Measurements from ENCODE around the gene MTA3.
"Not testable (repeated sequence)": the region's sequence is repeated elsewhere in the genome, so short reads cannot be mapped to it uniquely, and the experiment has no call there.

MTA3 gene

GRCh38 chr2:42568401-42569115 is at the start of gene MTA3:
Gene MTA3 (plus strand): TSS chr2:42568632. CDS start chr2:42568746, 114 bp downstream.
- DNase-seq (ENCODE audit: extremely low spot score, insufficient read length, low read depth) (no peak), FAIRE-seq (no peak)

DNA sequence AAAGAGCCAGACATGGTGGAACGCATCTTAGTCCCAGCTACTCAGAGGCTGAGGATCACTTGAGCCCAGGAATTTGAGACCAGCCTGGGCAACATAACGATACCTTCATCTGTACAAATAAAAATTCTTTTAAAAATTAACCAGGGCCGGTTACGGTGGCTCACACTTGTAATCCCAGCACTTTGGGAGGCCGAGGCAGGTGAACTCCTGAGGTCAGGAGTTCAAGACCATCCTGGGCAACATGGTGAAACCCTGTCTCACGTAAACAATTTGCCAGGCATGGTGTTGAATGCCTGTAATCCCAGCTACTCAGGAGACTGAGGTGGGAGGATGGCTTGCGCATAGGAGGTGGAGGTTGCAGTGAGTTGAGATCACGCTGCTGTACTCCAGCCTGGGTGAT is 48.8 kb upstream of the MTA3 start:
- FAIRE-seq (no peak), DNase-seq (ENCODE audit: extremely low spot score, insufficient read length, low read depth) (no peak)

- DNase-seq (ENCODE audit: extremely low spot score, insufficient read length, low read depth), result no peak
- no peak for FAIRE-seq
Observed at GRCh38 chr2:42522035-42522434, 46.4 kb upstream of the MTA3 start.

GRCh38 chr2:42523341-42523740 is 45.1 kb upstream of the MTA3 start:
- no peak for DNase-seq (ENCODE audit: extremely low spot score, insufficient read length, low read depth)
- FAIRE-seq, result no peak

DNA sequence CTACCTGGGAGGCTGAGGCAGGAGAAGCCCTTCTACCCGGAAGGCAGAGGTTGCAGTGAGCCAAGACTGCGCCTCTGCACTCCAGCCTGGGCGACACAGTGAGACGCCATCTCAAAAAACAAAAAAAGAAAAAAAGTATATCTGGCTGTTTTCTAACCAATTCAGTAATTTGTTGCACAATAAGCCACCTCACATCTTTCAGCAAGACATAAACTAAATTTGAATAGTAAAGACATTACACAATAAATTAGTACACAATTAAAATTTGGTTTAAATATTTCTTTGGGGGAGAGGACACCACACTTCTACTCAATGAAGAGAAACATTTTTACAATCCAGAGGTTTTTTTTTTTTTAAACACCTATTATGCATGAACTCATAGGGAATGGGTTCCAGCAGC is 36.0 kb upstream of the MTA3 start:
- FAIRE-seq (no peak), DNase-seq (ENCODE audit: extremely low spot score, insufficient read length, low read depth) (no peak)

- DNase-seq (ENCODE audit: extremely low spot score, insufficient read length, low read depth) (no peak), FAIRE-seq (no peak)
Observed at GRCh38 chr2:42537493-42537892, 30.9 kb upstream of the MTA3 start.

DNA sequence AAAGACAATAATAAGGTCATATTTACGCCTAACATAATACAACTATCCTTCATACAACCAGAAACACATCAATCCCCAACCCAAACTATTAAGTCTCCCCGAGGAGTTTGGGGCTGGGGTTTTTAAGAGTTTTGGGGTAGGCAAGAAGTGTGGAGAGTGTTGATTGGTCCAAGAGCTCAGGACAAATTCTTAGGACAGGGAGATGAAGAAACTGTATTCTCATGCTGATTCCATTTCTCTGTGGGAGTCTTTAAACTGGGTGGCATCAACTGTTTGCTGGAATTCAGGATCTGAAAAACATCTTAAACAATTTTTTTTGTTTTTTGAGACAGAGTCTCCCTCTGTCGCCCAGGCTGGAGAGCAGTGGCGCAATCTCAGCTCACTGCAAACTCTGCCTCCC is 25.6 kb upstream of the MTA3 start:
- DNase-seq (ENCODE audit: extremely low spot score, insufficient read length, low read depth) (no peak), FAIRE-seq (no peak)

GRCh38 chr2:42545023-42545721 is 23.3 kb upstream of the MTA3 start:
- DNase-seq (ENCODE audit: extremely low spot score, insufficient read length, low read depth) (no peak), FAIRE-seq (no peak)

DNA sequence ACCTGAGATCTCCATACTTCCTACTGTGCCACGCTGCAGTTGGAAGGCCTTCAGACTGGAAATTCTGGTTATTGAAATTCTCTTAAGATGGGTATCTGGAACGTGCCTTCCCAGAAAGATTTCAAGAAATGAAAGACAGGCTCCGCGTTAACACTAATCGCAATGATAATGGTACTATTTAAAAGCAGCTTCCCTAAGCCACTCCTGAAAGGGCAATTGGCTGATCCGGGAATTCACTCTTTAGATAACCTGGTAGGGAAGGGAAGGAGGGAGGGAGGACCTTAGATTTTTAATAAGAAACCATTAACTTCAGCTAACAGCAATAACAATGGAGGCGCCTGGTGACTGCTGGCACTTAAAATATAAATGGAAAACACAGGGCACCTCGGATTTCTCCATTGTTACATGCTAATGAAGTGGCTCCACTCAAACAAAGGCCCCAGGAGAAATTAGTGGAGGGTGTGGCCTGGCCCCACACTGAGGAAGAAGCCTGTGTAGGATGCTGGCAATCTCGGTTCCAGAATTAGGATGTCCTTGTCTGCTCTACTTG is 22.5 kb upstream of the MTA3 start:
- no peak for FAIRE-seq
- DNase-seq (ENCODE audit: extremely low spot score, insufficient read length, low read depth), result no peak

DNA sequence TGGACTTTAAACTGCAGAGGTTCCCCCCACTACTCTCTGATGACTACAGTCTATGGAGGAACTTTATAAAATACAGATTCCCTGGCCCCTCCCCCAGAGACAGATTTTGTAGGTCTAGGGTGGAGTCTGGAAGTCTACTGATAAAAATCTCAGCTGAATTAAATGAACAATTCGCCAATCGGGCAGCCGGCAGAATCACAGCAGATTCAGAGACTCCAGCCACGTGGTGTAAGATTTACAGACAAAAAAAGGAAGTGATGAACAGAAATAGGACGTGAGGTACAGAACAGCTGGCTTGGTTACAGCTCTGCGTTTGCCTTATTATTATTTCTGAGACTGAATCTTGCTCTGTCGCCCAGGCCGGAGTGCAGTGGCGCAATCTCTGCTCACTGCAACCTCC is 21.4 kb upstream of the MTA3 start:
- DNase-seq (ENCODE audit: extremely low spot score, insufficient read length, low read depth), result no peak
- no peak for FAIRE-seq

GRCh38 chr2:42547446-42548295 is 20.8 kb upstream of the MTA3 start:
- FAIRE-seq (peak; percentile 18), DNase-seq (ENCODE audit: extremely low spot score, insufficient read length, low read depth) (no peak)

DNA sequence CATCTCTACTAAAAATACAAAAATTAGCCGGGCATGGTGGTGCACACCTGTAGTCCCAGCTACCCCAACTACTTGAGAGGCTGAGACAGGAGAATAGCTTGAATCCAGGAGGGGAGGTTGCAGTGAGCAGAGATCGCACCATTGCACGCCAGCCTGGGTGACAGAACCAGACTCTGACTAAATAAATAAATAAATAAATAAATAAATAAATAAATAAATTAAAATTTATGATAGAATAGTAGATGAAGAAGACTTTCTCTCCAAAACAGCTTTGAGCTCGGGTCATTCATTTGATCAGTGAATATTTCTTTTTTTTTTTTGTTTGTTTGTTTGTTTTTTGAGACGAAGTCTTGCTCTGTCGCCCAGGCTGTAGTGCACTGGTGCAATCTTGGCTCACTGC is 17.6 kb upstream of the MTA3 start:
- FAIRE-seq (no peak), DNase-seq (ENCODE audit: extremely low spot score, insufficient read length, low read depth) (no peak)

DNA sequence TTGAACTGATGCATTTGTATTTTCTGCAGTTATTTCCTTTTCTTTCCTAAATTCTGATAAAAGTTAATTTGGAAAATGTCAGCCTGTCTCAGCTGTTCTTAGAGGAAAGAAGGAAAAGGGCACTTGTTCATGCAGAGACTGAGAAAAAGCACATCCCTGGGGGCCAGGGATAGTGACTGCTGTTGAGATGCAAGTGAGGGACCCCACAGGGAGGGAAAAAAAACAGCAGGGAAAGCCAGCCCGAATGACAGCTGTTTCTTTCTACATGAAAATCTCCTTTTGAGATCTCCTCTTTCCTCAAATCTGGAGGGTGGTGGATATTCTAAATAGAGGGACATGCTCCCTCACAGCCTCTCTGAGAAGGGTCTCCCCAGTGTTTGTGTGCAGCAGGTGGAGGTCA is 14.0 kb upstream of the MTA3 start:
- DNase-seq (ENCODE audit: extremely low spot score, insufficient read length, low read depth) (no peak), FAIRE-seq (no peak)

DNA sequence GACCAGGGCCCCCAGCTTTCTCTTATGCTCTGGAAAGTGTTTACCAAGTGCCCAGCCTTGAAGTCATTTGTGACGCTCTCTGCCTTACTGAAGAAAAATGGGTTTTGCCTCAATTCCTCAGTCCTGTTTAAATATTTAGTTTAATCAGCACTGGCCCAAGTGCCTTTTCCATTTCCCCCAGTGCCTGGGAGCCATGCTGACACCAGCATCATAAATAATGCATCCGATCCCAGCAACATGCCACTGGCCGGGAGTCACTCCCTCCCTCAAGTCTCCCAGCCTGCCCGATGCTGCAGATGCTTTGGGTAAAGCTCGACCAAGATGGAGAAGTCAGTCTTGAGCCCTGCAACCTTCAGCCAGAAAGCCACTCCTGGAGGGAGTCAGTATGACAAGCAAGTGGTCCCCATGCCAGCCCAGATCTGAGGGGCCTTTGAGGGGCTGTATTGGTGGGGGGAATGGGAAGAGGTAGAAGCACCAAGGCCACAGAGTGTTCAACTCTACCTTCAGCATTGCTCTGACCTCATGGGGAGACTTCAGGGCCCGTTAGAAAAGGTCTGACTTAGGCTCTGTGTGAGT is 12.0 kb upstream of the MTA3 start:
- no peak for FAIRE-seq

DNA sequence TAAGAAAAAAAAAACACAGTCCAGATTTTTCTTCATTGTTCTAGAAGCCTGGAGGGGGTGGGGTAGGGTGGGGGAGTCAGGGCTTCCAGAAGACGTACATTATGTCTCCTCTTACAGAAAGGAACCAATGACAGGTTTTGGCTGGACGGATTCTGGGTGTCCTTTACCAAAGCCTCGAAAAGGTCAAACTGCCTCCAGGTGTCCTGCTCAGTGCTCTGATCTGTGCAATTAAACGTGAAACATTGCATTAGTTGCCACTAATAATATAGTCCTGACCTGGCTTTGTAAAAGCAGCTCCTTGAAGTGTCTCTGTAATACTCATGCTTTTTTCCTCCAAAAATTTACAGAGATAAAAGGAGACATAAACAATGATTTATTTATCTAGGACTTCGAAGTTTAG is 11.1 kb upstream of the MTA3 start:
- FAIRE-seq (no peak), DNase-seq (ENCODE audit: extremely low spot score, insufficient read length, low read depth) (no peak)

More for the DNA sequence above, 12.0 kb upstream of the MTA3 start:
- DNase-seq (ENCODE audit: extremely low spot score, insufficient read length, low read depth), result no peak

DNA sequence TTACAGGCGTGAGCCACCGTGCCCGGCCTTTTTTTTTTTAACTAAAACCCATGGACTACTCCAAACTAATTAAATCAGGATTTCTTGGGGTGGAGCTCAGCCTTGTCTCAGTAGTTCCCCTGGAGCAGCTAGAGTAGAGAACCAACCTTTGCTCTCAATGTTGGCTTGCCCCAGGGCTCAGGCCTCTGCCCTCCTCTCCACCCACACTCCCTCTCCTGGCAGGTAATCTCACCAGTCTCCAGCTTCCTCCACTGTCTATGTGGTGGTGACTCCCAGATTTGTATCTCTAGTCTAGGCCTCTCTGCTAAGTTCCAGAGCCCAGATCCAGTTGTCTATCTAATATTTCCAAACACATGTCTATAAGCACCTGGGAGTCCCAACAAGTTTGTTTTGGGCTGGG is 9.6 kb upstream of the MTA3 start:
- DNase-seq (ENCODE audit: extremely low spot score, insufficient read length, low read depth), result no peak
- no peak for FAIRE-seq

DNA sequence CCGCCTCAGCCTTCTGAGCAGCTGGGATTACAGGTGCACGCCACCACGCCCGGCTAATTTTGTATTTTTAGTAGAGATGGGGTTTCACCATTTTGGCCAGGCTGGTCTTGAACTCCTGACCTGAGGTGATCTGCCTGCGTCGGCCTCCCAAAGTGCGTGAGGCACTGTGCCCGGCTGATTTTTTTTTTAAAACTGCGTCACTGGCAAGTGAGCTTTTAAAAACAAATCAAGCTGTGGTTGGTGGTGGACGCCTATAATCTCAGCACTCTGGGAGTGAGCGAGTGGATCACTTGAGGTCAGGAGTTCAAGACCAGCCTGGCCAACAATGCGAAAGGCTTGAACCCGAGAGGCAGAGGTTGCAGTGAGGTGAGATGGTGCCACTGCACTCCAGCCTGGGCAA is 8.3 kb upstream of the MTA3 start:
- not testable (repeated sequence) for DNase-seq (ENCODE audit: extremely low spot score, insufficient read length, low read depth); FAIRE-seq

- no peak for DNase-seq (ENCODE audit: extremely low spot score, insufficient read length, low read depth)
- no peak for FAIRE-seq
Observed at GRCh38 chr2:42560899-42561298, 7.5 kb upstream of the MTA3 start.

- DNase-seq (ENCODE audit: extremely low spot score, insufficient read length, low read depth), result no peak
Observed at GRCh38 chr2:42562474-42563144, 5.8 kb upstream of the MTA3 start.

DNA sequence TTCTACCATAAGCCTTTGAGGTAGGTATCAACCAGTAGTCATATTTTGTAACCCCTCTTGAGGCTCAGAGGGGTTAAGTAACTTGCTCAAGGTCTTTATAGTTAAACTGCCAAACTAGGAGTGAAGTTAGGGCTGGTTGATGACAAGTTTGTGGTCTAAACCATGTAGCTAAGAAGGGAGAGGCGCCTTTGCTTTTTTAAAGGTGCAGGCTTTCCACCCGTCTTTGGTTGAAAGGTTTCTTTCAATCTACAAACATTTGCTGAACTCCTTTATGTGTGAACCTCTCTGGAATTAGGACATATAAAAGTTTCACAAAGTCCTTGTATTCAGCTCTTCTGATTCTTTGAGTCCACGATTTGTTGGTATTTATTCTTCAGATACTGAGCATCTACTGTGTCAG is 2.4 kb upstream of the MTA3 start:
- FAIRE-seq (no peak), DNase-seq (ENCODE audit: extremely low spot score, insufficient read length, low read depth) (no peak)

More at GRCh38 chr2:42562474-42563144, 5.8 kb upstream of the MTA3 start:
- FAIRE-seq, result no peak

Measured in GM18507 (cell line).